Vagina (tissue), 2 donors: ENCODE results near the gene HNRNPU. TPM values are rescaled to one million over a fixed set of nuclear protein-coding genes. Genes with fewer than 3 reads are reported as not detected.

Source experiments
- DNase-seq, 2 donors: peaks; one replicate each; pipeline ENCODE4 v3.0.0-alpha.2; 2017; ENCODE audit errors: extremely low spot score in 2 of 2
- H3K27ac ChIP-seq: fragments of 200-600 bp; sonication (generic); one replicate; pipeline ENCODE4 v1.5.1; 2019
- H3K27me3 ChIP-seq: fragments of 200-600 bp; sonication (generic); one replicate; pipeline ENCODE4 v1.5.1; 2019
- H3K36me3 ChIP-seq, 2 donors: fragments of 200-600 bp; sonication (generic); one replicate each; pipeline ENCODE4 v1.5.1; 2017 to 2019
- H3K4me1 ChIP-seq: fragments of 200-600 bp; sonication (generic); one replicate; pipeline ENCODE4 v1.5.1; 2019
- H3K4me3 ChIP-seq, 2 donors: fragments of 200-600 bp; sonication (generic); 1 replicate in 1 of 2; 2 replicates in 1 of 2; pipeline ENCODE4 v1.5.1; 2016 to 2019
- H3K9me3 ChIP-seq: fragments of 200-600 bp; sonication (generic); one replicate; pipeline ENCODE4 v1.5.1; 2019
- CTCF ChIP-seq, 3 experiments: fragments of 450-650 bp in 2 of 3; fragments of 200-600 bp in 1 of 3; sonication (generic) in 1 of 3; IDR thresholded peaks; one replicate each; pipeline ENCODE4 v1.5.1; 2017 to 2019; ENCODE audit warnings: antibody characterized with exemption in 3 of 3, mild to moderate bottlenecking in 2 of 3, moderate library complexity in 2 of 3
- POLR2A ChIP-seq, 2 donors: fragments of 450-650 bp; IDR thresholded peaks; one replicate each; pipeline ENCODE4 v1.6.1; 2017; ENCODE audit warnings: antibody characterized with exemption in 2 of 2, mild to moderate bottlenecking in 2 of 2, moderate library complexity in 2 of 2
- POLR2AphosphoS5 ChIP-seq, 2 donors: sonication (generic); formaldehyde crosslinking; IDR thresholded peaks; one replicate each; pipeline ENCODE4 v1.9.0; 2017; ENCODE audit warnings: antibody characterized with exemption in 2 of 2, mild to moderate bottlenecking in 2 of 2, low read depth in 1 of 2; ENCODE audit not compliant: insufficient read depth in 1 of 2
- intact Hi-C: fragments of 100-400 bp; cut with DNase I; formaldehyde crosslinking; loops from one replicate; pipeline ENCODE4 v1.15.1; 2023
- total RNA-seq: library from RNA; depleted of rRNA; stranded (reverse); fragments of >200 nt; gene quantifications from one replicate; pipeline ENCODE4 v1.2.3, GENCODE V29; 2016

The HNRNPU gene
- total RNA-seq, 1 donor from 2014 or later: 293 TPM

- no peak for DNase-seq
- Histone ChIP-seq H3K27ac (no peak overlapping the region), H3K27me3 (no peaks in the 10 kb centered on the region), H3K36me3 (peaks cover 0 to 52% of the 10 kb centered on the region in 2 donors), H3K4me1 (peaks cover 51% of the 10 kb centered on the region), H3K9me3 (no peaks in the 10 kb centered on the region), H3K4me3 (no peak overlapping the region)
- TF ChIP-seq POLR2AphosphoS5 (IDR thresholded peaks at IDR 0.05; ENCODE audit: insufficient read depth in 1 of 2, low read depth in 1 of 2): no peak
- intact Hi-C loops: no loop called here
Observed at GRCh38 chr1:244841273-244841927, 22.9 kb downstream of the HNRNPU start.

GRCh38 chr1:244840219-244840794, 24.0 kb downstream of the HNRNPU start:
- H3K27me3 ChIP-seq: no peaks in the 10 kb centered on the region
- DNase-seq: no peak
- intact Hi-C loops: no loop called here
- H3K27ac ChIP-seq: no peak overlapping the region
- peaks cover 0 to 41% of the 10 kb centered on the region in 2 donors for H3K36me3 ChIP-seq
- H3K4me3 ChIP-seq: no peak overlapping the region
- TF ChIP-seq POLR2AphosphoS5 (IDR thresholded peaks at IDR 0.05; ENCODE audit: insufficient read depth in 1 of 2, low read depth in 1 of 2) (no peak), POLR2A (IDR thresholded peaks at IDR 0.05) (no peak), CTCF (IDR thresholded peaks at IDR 0.05) (no peak)
- no peaks in the 10 kb centered on the region for H3K9me3 ChIP-seq
- peaks cover 53% of the 10 kb centered on the region for H3K4me1 ChIP-seq

GRCh38 chr1:244839656-244840055, 24.7 kb downstream of the HNRNPU start:
- Histone ChIP-seq H3K27ac (no peak overlapping the region), H3K27me3 (no peaks in the 10 kb centered on the region), H3K4me3 (no peak overlapping the region), H3K9me3 (no peaks in the 10 kb centered on the region), H3K4me1 (peaks cover 53% of the 10 kb centered on the region), H3K36me3 (peaks cover 0 to 35% of the 10 kb centered on the region in 2 donors)
- no peak for DNase-seq
- TF ChIP-seq CTCF (IDR thresholded peaks at IDR 0.05) (no peak), POLR2AphosphoS5 (IDR thresholded peaks at IDR 0.05; ENCODE audit: insufficient read depth in 1 of 2, low read depth in 1 of 2) (no peak), POLR2A (IDR thresholded peaks at IDR 0.05) (no peak)
- intact Hi-C loops: loop anchor here (10.0 kb wide), 2 partner anchors 135 to 1575 kb away; no protein-coding TSS in a partner anchor

GRCh38 chr1:244837597-244838258, 26.6 kb downstream of the HNRNPU start:
- Histone ChIP-seq H3K36me3 (peaks cover 0 to 16% of the 10 kb centered on the region in 2 donors), H3K27me3 (no peaks in the 10 kb centered on the region), H3K27ac (peak overlapping the region; percentile 99), H3K9me3 (no peaks in the 10 kb centered on the region), H3K4me1 (peaks cover 53% of the 10 kb centered on the region), H3K4me3 (no peak overlapping the region)
- TF ChIP-seq POLR2A (IDR thresholded peaks at IDR 0.05): no peak
- TF ChIP-seq POLR2AphosphoS5 (IDR thresholded peaks at IDR 0.05; ENCODE audit: insufficient read depth in 1 of 2, low read depth in 1 of 2): no peak
- no peak for TF ChIP-seq CTCF (IDR thresholded peaks at IDR 0.05)
- no peak for DNase-seq
- intact Hi-C loops: loop anchor here (10.0 kb wide), 2 partner anchors 137 to 1573 kb away; no protein-coding TSS in a partner anchor

- Histone ChIP-seq H3K4me1 (peaks cover 42% of the 10 kb centered on the region), H3K36me3 (peaks cover 0 to 6% of the 10 kb centered on the region in 2 donors), H3K27ac (peak overlapping the region; percentile 99), H3K9me3 (no peaks in the 10 kb centered on the region), H3K27me3 (no peaks in the 10 kb centered on the region), H3K4me3 (peak overlapping the region; percentile 85)
- no peak for DNase-seq
- TF ChIP-seq POLR2AphosphoS5 (IDR thresholded peaks at IDR 0.05; ENCODE audit: insufficient read depth in 1 of 2, low read depth in 1 of 2) (no peak), CTCF (IDR thresholded peaks at IDR 0.05) (no peak), POLR2A (IDR thresholded peaks at IDR 0.05) (no peak)
- intact Hi-C loops: loop anchor here (10.0 kb wide), 2 partner anchors 138 to 1572 kb away; no protein-coding TSS in a partner anchor
Observed at GRCh38 chr1:244836584-244836983, 27.8 kb downstream of the HNRNPU start.
